Measurements from ENCODE around the gene ADK.
"Not testable (repeated sequence)": the region's sequence is repeated elsewhere in the genome, so short reads cannot be mapped to it uniquely, and the experiment has no call there.

The ADK gene

GRCh38 chr10:74123081-74123480 lies 27.9 kb upstream of the ADK start:
- no peaks in the 10 kb centered on the region for H3K4me1 Mint-ChIP-seq (ENCODE audit: low read depth)
- H3K4me3 Mint-ChIP-seq, result no peak overlapping the region
- no peak overlapping the region for H3K27ac Mint-ChIP-seq
- H3K36me3 Mint-ChIP-seq, result peaks cover 5% of the 10 kb centered on the region
- H3K27me3 Mint-ChIP-seq, result no peaks in the 10 kb centered on the region
- no peaks in the 10 kb centered on the region for H3K9me3 Mint-ChIP-seq (ENCODE audit: low read depth)

- Mint-ChIP-seq H3K4me1 (ENCODE audit: low read depth) (no peaks in the 10 kb centered on the region), H3K9me3 (ENCODE audit: low read depth) (no peaks in the 10 kb centered on the region), H3K36me3 (peaks cover 5% of the 10 kb centered on the region), H3K4me3 (no peak overlapping the region), H3K27me3 (no peaks in the 10 kb centered on the region), H3K27ac (no peak overlapping the region)
Observed at GRCh38 chr10:74133923-74134820, 16.8 kb upstream of the ADK start.

GRCh38 chr10:74135452-74135851 lies 15.6 kb upstream of the ADK start:
- no peaks in the 10 kb centered on the region for H3K27me3 Mint-ChIP-seq
- H3K4me3 Mint-ChIP-seq, result no peak overlapping the region
- H3K4me1 Mint-ChIP-seq (ENCODE audit: low read depth), result peaks cover under 1% of the 10 kb centered on the region
- H3K36me3 Mint-ChIP-seq, result peaks cover 5% of the 10 kb centered on the region
- H3K27ac Mint-ChIP-seq, result no peak overlapping the region
- H3K9me3 Mint-ChIP-seq (ENCODE audit: low read depth), result no peaks in the 10 kb centered on the region

- Mint-ChIP-seq H3K36me3 (peaks cover 5% of the 10 kb centered on the region), H3K4me3 (no peak overlapping the region), H3K9me3 (ENCODE audit: low read depth) (no peaks in the 10 kb centered on the region), H3K4me1 (ENCODE audit: low read depth) (peaks cover 6% of the 10 kb centered on the region), H3K27me3 (no peaks in the 10 kb centered on the region), H3K27ac (no peak overlapping the region)
Observed at GRCh38 chr10:74137992-74138391, 13.0 kb upstream of the ADK start.

GRCh38 chr10:74138596-74138995 lies 12.4 kb upstream of the ADK start:
- not testable (repeated sequence) for H3K4me3 Mint-ChIP-seq; H3K27ac Mint-ChIP-seq; H3K9me3 Mint-ChIP-seq (ENCODE audit: low read depth); H3K4me1 Mint-ChIP-seq (ENCODE audit: low read depth); H3K27me3 Mint-ChIP-seq; H3K36me3 Mint-ChIP-seq

- Mint-ChIP-seq H3K27me3 (no peaks in the 10 kb centered on the region), H3K4me3 (no peak overlapping the region), H3K9me3 (ENCODE audit: low read depth) (no peaks in the 10 kb centered on the region), H3K27ac (no peak overlapping the region), H3K36me3 (peaks cover 5% of the 10 kb centered on the region), H3K4me1 (ENCODE audit: low read depth) (peaks cover 8% of the 10 kb centered on the region)
Observed at GRCh38 chr10:74139981-74140380, 11.0 kb upstream of the ADK start.

GRCh38 chr10:74140553-74140952 lies 10.5 kb upstream of the ADK start:
- no peaks in the 10 kb centered on the region for H3K9me3 Mint-ChIP-seq (ENCODE audit: low read depth)
- no peaks in the 10 kb centered on the region for H3K27me3 Mint-ChIP-seq
- H3K36me3 Mint-ChIP-seq, result peaks cover 6% of the 10 kb centered on the region
- peaks cover 12% of the 10 kb centered on the region for H3K4me1 Mint-ChIP-seq (ENCODE audit: low read depth)
- no peak overlapping the region for H3K4me3 Mint-ChIP-seq
- H3K27ac Mint-ChIP-seq, result no peak overlapping the region

GRCh38 chr10:74145133-74145532 lies 5.9 kb upstream of the ADK start:
- Mint-ChIP-seq H3K4me1 (ENCODE audit: low read depth) (peaks cover 35% of the 10 kb centered on the region), H3K27me3 (no peaks in the 10 kb centered on the region), H3K36me3 (peaks cover 13% of the 10 kb centered on the region), H3K27ac (no peak overlapping the region), H3K9me3 (ENCODE audit: low read depth) (no peaks in the 10 kb centered on the region), H3K4me3 (no peak overlapping the region)

- not testable (repeated sequence) for H3K9me3 Mint-ChIP-seq (ENCODE audit: low read depth); H3K27ac Mint-ChIP-seq; H3K4me3 Mint-ChIP-seq; H3K27me3 Mint-ChIP-seq
- H3K36me3 Mint-ChIP-seq, result peaks cover 13% of the 10 kb centered on the region
- H3K4me1 Mint-ChIP-seq (ENCODE audit: low read depth), result peaks cover 32% of the 10 kb centered on the region
Observed at GRCh38 chr10:74146980-74147379, 4.0 kb upstream of the ADK start.

- H3K27ac Mint-ChIP-seq, result peak within 1 kb of the TSS; percentile 78
- peaks cover 46% of the 10 kb centered on the region for H3K4me1 Mint-ChIP-seq (ENCODE audit: low read depth)
- H3K36me3 Mint-ChIP-seq, result peaks cover 13% of the 10 kb centered on the region
- H3K9me3 Mint-ChIP-seq (ENCODE audit: low read depth), result no peaks in the 10 kb centered on the region
- no peaks in the 10 kb centered on the region for H3K27me3 Mint-ChIP-seq
- H3K4me3 Mint-ChIP-seq, result no peak within 1 kb of the TSS
Observed at GRCh38 chr10:74150204-74150989, 624 bp upstream of the ADK start, which contains the start of gene AP3M1. TSS of gene AP3M1 (minus strand) at chr10:74150828. CDS start at chr10:74138379, 12,449 bp downstream.

- Mint-ChIP-seq H3K27ac (peak overlapping the region; percentile 78), H3K9me3 (ENCODE audit: low read depth) (no peaks in the 10 kb centered on the region), H3K4me3 (peak overlapping the region; percentile 68), H3K27me3 (no peaks in the 10 kb centered on the region), H3K4me1 (ENCODE audit: low read depth) (peaks cover 35% of the 10 kb centered on the region), H3K36me3 (peaks cover 9% of the 10 kb centered on the region)
Observed at GRCh38 chr10:74151879-74152722, 1.1 kb downstream of the ADK start.

GRCh38 chr10:74153123-74153522 lies 2.1 kb downstream of the ADK start:
- peaks cover 3% of the 10 kb centered on the region for H3K36me3 Mint-ChIP-seq
- H3K27me3 Mint-ChIP-seq, result no peaks in the 10 kb centered on the region
- H3K4me1 Mint-ChIP-seq (ENCODE audit: low read depth), result peaks cover 32% of the 10 kb centered on the region
- no peak overlapping the region for H3K27ac Mint-ChIP-seq
- peak overlapping the region; percentile 4 for H3K4me3 Mint-ChIP-seq
- no peaks in the 10 kb centered on the region for H3K9me3 Mint-ChIP-seq (ENCODE audit: low read depth)

- Mint-ChIP-seq H3K4me3 (peak overlapping the region; percentile 3), H3K36me3 (peaks cover 3% of the 10 kb centered on the region), H3K4me1 (ENCODE audit: low read depth) (peaks cover 26% of the 10 kb centered on the region), H3K27ac (peak overlapping the region; percentile 1), H3K27me3 (no peaks in the 10 kb centered on the region), H3K9me3 (ENCODE audit: low read depth) (no peaks in the 10 kb centered on the region)
Observed at GRCh38 chr10:74153676-74154075, 2.7 kb downstream of the ADK start.

GRCh38 chr10:74156919-74157289 lies 5.9 kb downstream of the ADK start:
- Mint-ChIP-seq H3K36me3 (peaks cover 5% of the 10 kb centered on the region), H3K4me3 (no peak overlapping the region), H3K27ac (no peak overlapping the region), H3K4me1 (ENCODE audit: low read depth) (peaks cover 27% of the 10 kb centered on the region), H3K27me3 (no peaks in the 10 kb centered on the region), H3K9me3 (ENCODE audit: low read depth) (no peaks in the 10 kb centered on the region)

- Mint-ChIP-seq H3K4me1 (ENCODE audit: low read depth) (peaks cover 19% of the 10 kb centered on the region), H3K27me3 (no peaks in the 10 kb centered on the region), H3K36me3 (peaks cover 2% of the 10 kb centered on the region), H3K4me3 (no peak overlapping the region), H3K27ac (no peak overlapping the region), H3K9me3 (ENCODE audit: low read depth) (no peaks in the 10 kb centered on the region)
Observed at GRCh38 chr10:74160013-74160412, 9.0 kb downstream of the ADK start.
